SK-N-SH (cell line): Measurements from ENCODE around the gene ZNF468. TPM values are rescaled to one million over a fixed set of nuclear protein-coding genes. Genes with fewer than 3 reads are reported as not detected.

ENCODE experiments used
- CTCF ChIA-PET: fragments of 300-600, 350-600 bp; formaldehyde crosslinking; extraction: SDS; loops from one replicate; lab custom pipeline; 2021; lab: Yijun Ruan, JAX
- POLR2A ChIA-PET: fragments of 350-600 bp; sonication (Branson Sonifier 250); formaldehyde crosslinking; extraction: SDS; loops from one replicate; lab custom pipeline; 2020; ENCODE audit warnings: antibody characterized with exemption, inconsistent platforms; lab: Yijun Ruan, JAX
- DNase-seq: peaks from one replicate; pipeline ENCODE4 v3.0.0; 2012
- H2AFZ ChIP-seq: fragments of 200-600 bp; sonication (generic); 2 replicates; pipeline ENCODE4 v1.8.1; 2016; ENCODE audit warnings: antibody characterized with exemption, mild to moderate bottlenecking, low read depth
- H3F3A ChIP-seq: fragments of 200-600 bp; sonication (generic); replicated peaks from 2 replicates; pipeline ENCODE3; 2016; ENCODE audit warnings: antibody characterized with exemption, mild to moderate bottlenecking; ENCODE audit not compliant: insufficient read depth
- H3K27ac ChIP-seq, 2 experiments: fragments of 200-500 bp in 1 of 2; fragments of 200-600 bp in 1 of 2; sonication (Bioruptor generic) in 1 of 2; sonication (generic), shearing (Covaris generic) in 1 of 2; 2 replicates each; pipeline versions ENCODE4 v1.5.1 to v1.6.1; 2014 to 2016; ENCODE audit warnings: low read depth in 2 of 2, inconsistent platforms in 1 of 2, low read length in 1 of 2, mild to moderate bottlenecking in 1 of 2, mixed read lengths in 1 of 2
- H3K27me3 ChIP-seq: fragments of 200-600 bp; sonication (generic), shearing (Covaris generic); 2 replicates; pipeline ENCODE4 v1.6.1; 2016; ENCODE audit warnings: mixed run types; ENCODE audit not compliant: insufficient read depth
- H3K36me3 ChIP-seq, 2 experiments: fragments of 200-500 bp in 1 of 2; fragments of 200-600 bp in 1 of 2; sonication (Bioruptor generic) in 1 of 2; sonication (generic) in 1 of 2; replicated peaks in 1 of 2; 2 replicates each; pipeline versions ENCODE3 to v1.5.1; 2014 to 2016; ENCODE audit warnings: low read length in 1 of 2, mild to moderate bottlenecking in 1 of 2; ENCODE audit not compliant: insufficient read depth in 2 of 2, control insufficient read depth in 1 of 2
- H3K4me1 ChIP-seq, 2 experiments: fragments of 200-500 bp in 1 of 2; fragments of 200-600 bp in 1 of 2; sonication (Bioruptor generic) in 1 of 2; sonication (generic), shearing (Covaris generic) in 1 of 2; 2 replicates each; pipeline versions ENCODE4 v1.5.1 to v1.6.1; 2014 to 2016; ENCODE audit warnings: low read depth in 1 of 2, low read length in 1 of 2, mixed run types in 1 of 2; ENCODE audit not compliant: insufficient read depth in 2 of 2, control insufficient read depth in 1 of 2
- H3K4me2 ChIP-seq: fragments of 200-600 bp; sonication (generic), shearing (Covaris generic); 2 replicates; pipeline ENCODE4 v1.6.1; 2017; ENCODE audit warnings: mixed run types
- H3K4me3 ChIP-seq, 2 experiments: fragments of 200-500 bp in 1 of 2; fragments of 200-600 bp in 1 of 2; sonication (Bioruptor generic) in 1 of 2; sonication (generic), shearing (Covaris generic) in 1 of 2; 2 replicates each; pipeline versions ENCODE4 v1.5.1 to v1.8.1; 2014 to 2016; ENCODE audit warnings: low read depth in 2 of 2, inconsistent platforms in 1 of 2, low read length in 1 of 2, mild to moderate bottlenecking in 1 of 2, mixed read lengths in 1 of 2, moderate library complexity in 1 of 2
- H3K79me2 ChIP-seq: fragments of 200-600 bp; sonication (generic); 2 replicates; pipeline ENCODE4 v1.8.1; 2017; ENCODE audit warnings: mild to moderate bottlenecking; ENCODE audit not compliant: insufficient read depth
- H3K9ac ChIP-seq: fragments of 200-600 bp; sonication (generic); 2 replicates; pipeline ENCODE4 v1.6.1; 2017; ENCODE audit warnings: mixed run types
- H3K9me2 ChIP-seq: fragments of 200-600 bp; sonication (generic); 2 replicates; pipeline ENCODE4 v1.6.1; 2017; ENCODE audit warnings: mixed run types
- H3K9me3 ChIP-seq: fragments of 200-600 bp; sonication (generic); 2 replicates; pipeline ENCODE4 v1.6.1; 2017; ENCODE audit warnings: mixed run types, mild to moderate bottlenecking, moderate library complexity
- H4K20me1 ChIP-seq: fragments of 200-600 bp; sonication (generic); 2 replicates; pipeline ENCODE4 v1.6.1; 2017; ENCODE audit warnings: mild to moderate bottlenecking, mixed run types; ENCODE audit not compliant: insufficient read depth
- CHD2 ChIP-seq: fragments of 150-350 bp; IDR thresholded peaks from 2 replicates; pipeline ENCODE4 v1.6.1; 2018; ENCODE audit warnings: low read length; ENCODE audit not compliant: partially characterized antibody
- ELF1 ChIP-seq: IDR thresholded peaks from 2 replicates; pipeline ENCODE4 v1.4.0; 2012
- FOSL2 ChIP-seq: IDR thresholded peaks from 2 replicates; pipeline ENCODE4 v1.4.0; 2012; ENCODE audit warnings: low read depth, mild to moderate bottlenecking, moderate library complexity, borderline replicate concordance
- GABPA ChIP-seq: IDR thresholded peaks from 2 replicates; pipeline ENCODE4 v1.4.0; 2012; ENCODE audit warnings: low read depth, mild to moderate bottlenecking
- GATA2 ChIP-seq: sonication (generic); formaldehyde crosslinking; IDR thresholded peaks from 2 replicates; pipeline ENCODE4 v1.5.0; 2020; ENCODE audit warnings: mild to moderate bottlenecking, missing genetic modification reagents
- MAX ChIP-seq: IDR thresholded peaks from 2 replicates; pipeline ENCODE4 v1.4.0; 2012; ENCODE audit warnings: low read depth
- MEF2A ChIP-seq: IDR thresholded peaks from 2 replicates; pipeline ENCODE4 v1.4.0; 2012; ENCODE audit warnings: low read depth, borderline replicate concordance
- MXI1 ChIP-seq: IDR thresholded peaks from 2 replicates; pipeline ENCODE4 v1.6.1; 2012; ENCODE audit warnings: mild to moderate bottlenecking, low read depth, low read length, improper control_type of control experiment
- NRF1 ChIP-seq: IDR thresholded peaks from 2 replicates; pipeline ENCODE4 v1.6.1; 2012; ENCODE audit warnings: low read depth, mild to moderate bottlenecking, low read length
- PBX3 ChIP-seq: IDR thresholded peaks from 2 replicates; pipeline ENCODE4; 2012
- POLR2AphosphoS5 ChIP-seq: IDR thresholded peaks from 2 replicates; pipeline ENCODE4 v1.6.1; 2012; ENCODE audit warnings: low read depth, low read length
- RFX5 ChIP-seq: IDR thresholded peaks from 2 replicates; pipeline ENCODE4 v1.6.1; 2012; ENCODE audit warnings: mild to moderate bottlenecking, improper control_type of control experiment, low read length
- SMC3 ChIP-seq: IDR thresholded peaks from 2 replicates; pipeline ENCODE4 v1.6.1; 2012; ENCODE audit warnings: low read depth, low read length, improper control_type of control experiment
- TAF1 ChIP-seq: IDR thresholded peaks from 2 replicates; pipeline ENCODE4 v1.6.1; 2012; ENCODE audit warnings: low read depth, mild to moderate bottlenecking, low read length, moderate library complexity, borderline replicate concordance
- ZBTB33 ChIP-seq: IDR thresholded peaks from 2 replicates; pipeline ENCODE4 v1.4.0; 2012; ENCODE audit warnings: low read depth, borderline replicate concordance
- WGBS: methylation state at CpG from one replicate; pipeline ENCODE4 v1.1.6; 2017; ENCODE audit warnings: low lambda C conversion rate; 5-methylcytosine and 5-hydroxymethylcytosine counted together
- polyA plus RNA-seq, 3 experiments: library from polyadenylated mRNA; depleted of rRNA; stranded (reverse); fragments of >200 nt; gene quantifications; 2 replicates each; pipeline ENCODE4 v1.2.3, GENCODE V29; 2012

Gene ZNF468
- polyA plus RNA-seq, 1 of the 3 experiments (the other 2 are of a cell fraction): 7.8 TPM

- peak within 1 kb of the TSS; percentile 81 for H3K9ac ChIP-seq
- no peaks in the 10 kb centered on the region for H3K9me2 ChIP-seq
- H3K36me3 ChIP-seq: peaks cover 0 to 16% of the 10 kb centered on the region in 2 experiments
- H4K20me1 ChIP-seq: no peaks in the 10 kb centered on the region
- no peaks in the 10 kb centered on the region; a peak in 1 of 4 replicates for H3K4me1 ChIP-seq
- no peaks in the 10 kb centered on the region for H3K9me3 ChIP-seq
- peak within 1 kb of the TSS; percentile 87 to 89 for H3K27ac ChIP-seq
- POLR2A ChIA-PET: no interaction called here
- H3K4me2 ChIP-seq: peak within 1 kb of the TSS; percentile 88
- no peaks in the 10 kb centered on the region for H3K27me3 ChIP-seq
- TF ChIP-seq TAF1 (peak; percentile 21; the same call in 1 of the 2 replicates), MXI1 (peak; percentile 96), NRF1 (peak; percentile 42), POLR2AphosphoS5 (peak; percentile 91), PBX3 (peak; percentile 57), CHD2 (peak; percentile 68), MAX (peak; percentile 92), ZBTB33 (peak; percentile 53; the same call in 1 of the 2 replicates), MEF2A (no peak), GABPA (peak; percentile 87), SMC3 (no peak), ELF1 (peak; percentile 70; the same call in 1 of the 2 replicates), GATA2 (CRISPR knock-in tag) (no peak), RFX5 (no peak), FOSL2 (no peak)
- H3K79me2 ChIP-seq: peaks cover 36% of the 10 kb centered on the region
- peak within 1 kb of the TSS; percentile 95 for H2AFZ ChIP-seq
- peaks cover 3% of the 10 kb centered on the region for H3F3A ChIP-seq
- peak; percentile 98 for DNase-seq
- CTCF ChIA-PET: no interaction called here
- peak within 1 kb of the TSS; percentile 79 to 98 for H3K4me3 ChIP-seq
- WGBS: 14% methylated on average over 44 of the region's 56 CpGs
Observed at GRCh38 chr19:52897138-52897935, 39.9 kb upstream of the ZNF468 start, which contains the start of gene ZNF320. Gene ZNF320 (minus strand): TSS chr19:52897635. CDS start chr19:52890255, 7,380 bp downstream.
